Activated T-helper 17 cell treated with anti-CD3 and anti-CD28 coated beads, Interleukin-2, amount 50 U/mL, for 72 hours (primary cell): Measurements from ENCODE around the gene TMEM240. TPM values are rescaled to one million over a fixed set of nuclear protein-coding genes. Genes with fewer than 3 reads are reported as not detected.
A peak's percentile ranks its signal among the peaks of the same experiment; 100 is the strongest.
"Not testable (repeated sequence)": the region's sequence is repeated elsewhere in the genome, so short reads cannot be mapped to it uniquely, and the experiment has no call there.

Experiments
- ATAC-seq: fragments of 150-1000 bp; cut with Tn5 transposase; replicated peaks from 2 replicates; pipeline ENCODE4 v1.10.0; 2021; ENCODE audit warnings: mild to moderate bottlenecking, moderate library complexity
- H3K27ac Mint-ChIP-seq: one replicate; pipeline ENCODE4 v1.8.0; 2022; ENCODE audit warnings: mixed read lengths
- H3K27me3 Mint-ChIP-seq: one replicate; pipeline ENCODE4 v1.8.0; 2022; ENCODE audit warnings: mixed read lengths
- H3K36me3 Mint-ChIP-seq: one replicate; pipeline ENCODE4 v1.8.0; 2022; ENCODE audit warnings: low read depth, mild to moderate bottlenecking, mixed read lengths
- H3K4me1 Mint-ChIP-seq: one replicate; pipeline ENCODE4 v1.8.0; 2022; ENCODE audit warnings: mixed read lengths
- H3K4me3 Mint-ChIP-seq: one replicate; pipeline ENCODE4 v1.8.0; 2022; ENCODE audit warnings: mild to moderate bottlenecking, mixed read lengths
- H3K9me3 Mint-ChIP-seq: one replicate; pipeline ENCODE4 v1.8.0; 2022; ENCODE audit warnings: mixed read lengths
- total RNA-seq, 2 donors: library from RNA; stranded (reverse); gene quantifications; one replicate each; pipeline ENCODE4 v1.2.3, GENCODE V29; 2022

The TMEM240 gene
- total RNA-seq, 2 donors from 2014 or later, result 2.1 to 2.3 TPM

- Mint-ChIP-seq H3K4me1 (peaks cover 11% of the 10 kb centered on the region), H3K36me3 (peaks cover 82% of the 10 kb centered on the region), H3K27me3 (no peaks in the 10 kb centered on the region), H3K27ac (no peak overlapping the region), H3K4me3 (no peak overlapping the region), H3K9me3 (no peaks in the 10 kb centered on the region)
- ATAC-seq, result no peak
These were observed 23.3 kb upstream of the TMEM240 start for GRCh38 chr1:1563688-1564087.

- H3K36me3 Mint-ChIP-seq, result peaks cover 75% of the 10 kb centered on the region
- H3K27ac Mint-ChIP-seq, result no peak overlapping the region
- H3K4me3 Mint-ChIP-seq, result no peak overlapping the region
- H3K4me1 Mint-ChIP-seq, result peaks cover 11% of the 10 kb centered on the region
- H3K9me3 Mint-ChIP-seq, result no peaks in the 10 kb centered on the region
- no peak for ATAC-seq
- no peaks in the 10 kb centered on the region for H3K27me3 Mint-ChIP-seq
These were observed 22.3 kb upstream of the TMEM240 start for GRCh38 chr1:1562556-1563195.

GRCh38 chr1:1561801-1562470, 21.5 kb upstream of the TMEM240 start:
- ATAC-seq, result no peak
- Mint-ChIP-seq H3K27me3 (no peaks in the 10 kb centered on the region), H3K9me3 (no peaks in the 10 kb centered on the region), H3K4me1 (peaks cover 6% of the 10 kb centered on the region), H3K27ac (peak overlapping the region; percentile 25), H3K36me3 (peaks cover 67% of the 10 kb centered on the region), H3K4me3 (no peak overlapping the region)

- no peak for ATAC-seq
- Mint-ChIP-seq H3K4me3 (no peak overlapping the region), H3K4me1 (peaks cover 4% of the 10 kb centered on the region), H3K27me3 (no peaks in the 10 kb centered on the region), H3K36me3 (peaks cover 51% of the 10 kb centered on the region), H3K9me3 (no peaks in the 10 kb centered on the region), H3K27ac (no peak overlapping the region)
These were observed 19.8 kb upstream of the TMEM240 start for GRCh38 chr1:1560178-1560577.

- H3K4me3 Mint-ChIP-seq, result no peak overlapping the region
- H3K9me3 Mint-ChIP-seq, result no peaks in the 10 kb centered on the region
- no peaks in the 10 kb centered on the region for H3K27me3 Mint-ChIP-seq
- no peak for ATAC-seq
- peaks cover 4% of the 10 kb centered on the region for H3K4me1 Mint-ChIP-seq
- H3K36me3 Mint-ChIP-seq, result peaks cover 40% of the 10 kb centered on the region
- no peak overlapping the region for H3K27ac Mint-ChIP-seq
These were observed 18.6 kb upstream of the TMEM240 start for GRCh38 chr1:1559066-1559465.

GRCh38 chr1:1558591-1558990, 18.2 kb upstream of the TMEM240 start:
- Mint-ChIP-seq H3K4me1 (peaks cover 4% of the 10 kb centered on the region), H3K9me3 (no peaks in the 10 kb centered on the region), H3K4me3 (no peak overlapping the region), H3K27ac (no peak overlapping the region), H3K27me3 (no peaks in the 10 kb centered on the region), H3K36me3 (peaks cover 35% of the 10 kb centered on the region)
- no peak for ATAC-seq

- not testable (repeated sequence) for H3K4me1 Mint-ChIP-seq, ATAC-seq, H3K27ac Mint-ChIP-seq, H3K9me3 Mint-ChIP-seq, H3K27me3 Mint-ChIP-seq, H3K4me3 Mint-ChIP-seq
- H3K36me3 Mint-ChIP-seq, result peaks cover 26% of the 10 kb centered on the region
These were observed 17.3 kb upstream of the TMEM240 start for GRCh38 chr1:1557688-1558087.

- H3K36me3 Mint-ChIP-seq, result peaks cover 19% of the 10 kb centered on the region
- not testable (repeated sequence) for H3K4me3 Mint-ChIP-seq, H3K4me1 Mint-ChIP-seq, H3K27ac Mint-ChIP-seq, ATAC-seq, H3K9me3 Mint-ChIP-seq, H3K27me3 Mint-ChIP-seq
These were observed 16.5 kb upstream of the TMEM240 start for GRCh38 chr1:1556961-1557360.

- Mint-ChIP-seq H3K27ac (no peak overlapping the region), H3K4me3 (no peak overlapping the region), H3K4me1 (no peaks in the 10 kb centered on the region), H3K36me3 (peaks cover 14% of the 10 kb centered on the region), H3K27me3 (no peaks in the 10 kb centered on the region), H3K9me3 (no peaks in the 10 kb centered on the region)
- no peak for ATAC-seq
These were observed 16.1 kb upstream of the TMEM240 start for GRCh38 chr1:1556505-1556904.

- Mint-ChIP-seq H3K36me3 (peaks cover 5% of the 10 kb centered on the region), H3K9me3 (no peaks in the 10 kb centered on the region), H3K4me3 (no peak overlapping the region), H3K27ac (peak overlapping the region; percentile 38), H3K27me3 (no peaks in the 10 kb centered on the region), H3K4me1 (no peaks in the 10 kb centered on the region)
- ATAC-seq, result peak; percentile 18
These were observed 14.8 kb upstream of the TMEM240 start for GRCh38 chr1:1554926-1555915.

GRCh38 chr1:1554550-1554925, 14.1 kb upstream of the TMEM240 start:
- H3K27me3 Mint-ChIP-seq, result no peaks in the 10 kb centered on the region
- ATAC-seq, result peak; percentile 52
- no peak overlapping the region for H3K27ac Mint-ChIP-seq
- H3K4me3 Mint-ChIP-seq, result no peak overlapping the region
- H3K9me3 Mint-ChIP-seq, result no peaks in the 10 kb centered on the region
- H3K4me1 Mint-ChIP-seq, result no peaks in the 10 kb centered on the region
- no peaks in the 10 kb centered on the region for H3K36me3 Mint-ChIP-seq

- H3K36me3 Mint-ChIP-seq, result no peaks in the 10 kb centered on the region
- H3K27me3 Mint-ChIP-seq, result no peaks in the 10 kb centered on the region
- H3K27ac Mint-ChIP-seq, result no peak overlapping the region
- H3K9me3 Mint-ChIP-seq, result no peaks in the 10 kb centered on the region
- H3K4me1 Mint-ChIP-seq, result no peaks in the 10 kb centered on the region
- H3K4me3 Mint-ChIP-seq, result no peak overlapping the region
- no peak for ATAC-seq
These were observed 13.5 kb upstream of the TMEM240 start for GRCh38 chr1:1553821-1554494.

- no peak overlapping the region for H3K27ac Mint-ChIP-seq
- no peaks in the 10 kb centered on the region for H3K9me3 Mint-ChIP-seq
- ATAC-seq, result no peak
- no peaks in the 10 kb centered on the region for H3K4me1 Mint-ChIP-seq
- no peak overlapping the region for H3K4me3 Mint-ChIP-seq
- H3K36me3 Mint-ChIP-seq, result peaks cover 4% of the 10 kb centered on the region
- H3K27me3 Mint-ChIP-seq, result no peaks in the 10 kb centered on the region
These were observed 11.8 kb upstream of the TMEM240 start for GRCh38 chr1:1552263-1552639.

GRCh38 chr1:1551524-1552262, 11.3 kb upstream of the TMEM240 start:
- Mint-ChIP-seq H3K27me3 (no peaks in the 10 kb centered on the region), H3K27ac (no peak overlapping the region), H3K4me1 (no peaks in the 10 kb centered on the region), H3K9me3 (no peaks in the 10 kb centered on the region), H3K36me3 (peaks cover 5% of the 10 kb centered on the region), H3K4me3 (no peak overlapping the region)
- no peak for ATAC-seq
